Suprapubic skin (tissue), 4 donors: ENCODE measurements around the gene TMEM135. TPM values are rescaled to one million over a fixed set of nuclear protein-coding genes. Genes with fewer than 3 reads are reported as not detected.

ENCODE experiments used
- DNase-seq, 2 donors: peaks; one replicate each; pipeline ENCODE4 v3.0.0-alpha.2; 2019; ENCODE audit warnings: low spot score in 2 of 2
- H3K27ac ChIP-seq: fragments of 200-600 bp; sonication (generic); one replicate; pipeline ENCODE4 v1.5.1; 2019
- H3K27me3 ChIP-seq: fragments of 200-600 bp; sonication (generic); one replicate; pipeline ENCODE4 v1.5.1; 2019
- H3K36me3 ChIP-seq: fragments of 200-600 bp; sonication (generic); one replicate; pipeline ENCODE4 v1.5.1; 2019
- H3K4me1 ChIP-seq: fragments of 200-600 bp; sonication (generic); one replicate; pipeline ENCODE4 v1.5.1; 2019
- H3K4me3 ChIP-seq: fragments of 200-600 bp; sonication (generic); one replicate; pipeline ENCODE4 v1.5.1; 2019; ENCODE audit warnings: mild to moderate bottlenecking
- H3K9me3 ChIP-seq: fragments of 200-600 bp; sonication (generic); one replicate; pipeline ENCODE4 v1.5.1; 2019
- EP300 ChIP-seq: sonication (generic); formaldehyde crosslinking; IDR thresholded peaks from one replicate; pipeline ENCODE4 v1.6.1; 2017; ENCODE audit warnings: antibody characterized with exemption
- POLR2A ChIP-seq, 2 donors: fragments of 450-650 bp; IDR thresholded peaks; one replicate each; pipeline ENCODE4 v1.6.1; 2017; ENCODE audit warnings: antibody characterized with exemption in 2 of 2, mild to moderate bottlenecking in 2 of 2, moderate library complexity in 2 of 2
- POLR2AphosphoS5 ChIP-seq, 3 donors: sonication (generic); formaldehyde crosslinking; IDR thresholded peaks; one replicate each; pipeline ENCODE4 v1.6.1; 2017; ENCODE audit warnings: antibody characterized with exemption in 3 of 3
- WGBS: methylation state at CpG from one replicate; pipeline ENCODE4 v1.1.5; 2018; 5-methylcytosine and 5-hydroxymethylcytosine counted together
- total RNA-seq, 4 donors: library from RNA; depleted of rRNA; stranded (reverse); fragments of >200 nt; gene quantifications; one replicate each; pipeline ENCODE4 v1.1.0, GENCODE V29; 2016
- TF ChIP-seq, protein P1 (sequence below), 2 donors: fragments of 200-600 bp in 1 of 2; fragments of 450-650 bp in 1 of 2; sonication (generic) in 1 of 2; IDR thresholded peaks; one replicate each; pipeline ENCODE4 v1.5.1; 2016 to 2019; ENCODE audit warnings: antibody characterized with exemption in 2 of 2, mild to moderate bottlenecking in 1 of 2, moderate library complexity in 1 of 2

The TMEM135 gene
- total RNA-seq, 4 donors from 2014 or later, result 5.8 to 22.3 (median 11.0) TPM

DNA sequence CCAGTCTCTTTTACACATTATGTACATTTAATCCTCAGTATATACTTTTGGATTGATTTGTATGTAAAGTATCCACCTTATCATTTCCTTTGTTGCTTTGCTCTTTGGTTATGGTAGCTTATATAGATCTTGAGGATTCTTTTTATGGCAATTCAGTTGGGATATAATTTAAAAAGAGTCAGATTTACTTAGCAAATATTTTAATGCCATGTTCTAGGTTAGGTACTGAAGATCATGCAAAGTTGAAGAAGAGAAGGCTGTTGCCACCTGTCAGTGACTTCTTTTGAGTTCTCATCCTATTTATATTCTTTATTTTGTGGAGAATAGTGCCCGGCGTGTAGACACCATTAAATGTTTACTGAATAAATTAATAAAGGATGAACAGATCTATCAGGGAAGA is 279.7 kb downstream of the TMEM135 start:
- Histone ChIP-seq H3K36me3 (no peaks in the 10 kb centered on the region), H3K27me3 (no peaks in the 10 kb centered on the region), H3K4me3 (no peak overlapping the region), H3K4me1 (no peaks in the 10 kb centered on the region), H3K9me3 (no peaks in the 10 kb centered on the region), H3K27ac (no peak overlapping the region)
- WGBS, result 93% methylated on average over 2 of the region's 2 CpGs
- DNase-seq, result no peak
- TF ChIP-seq EP300, result no peak
- TF ChIP-seq, protein P1, sequence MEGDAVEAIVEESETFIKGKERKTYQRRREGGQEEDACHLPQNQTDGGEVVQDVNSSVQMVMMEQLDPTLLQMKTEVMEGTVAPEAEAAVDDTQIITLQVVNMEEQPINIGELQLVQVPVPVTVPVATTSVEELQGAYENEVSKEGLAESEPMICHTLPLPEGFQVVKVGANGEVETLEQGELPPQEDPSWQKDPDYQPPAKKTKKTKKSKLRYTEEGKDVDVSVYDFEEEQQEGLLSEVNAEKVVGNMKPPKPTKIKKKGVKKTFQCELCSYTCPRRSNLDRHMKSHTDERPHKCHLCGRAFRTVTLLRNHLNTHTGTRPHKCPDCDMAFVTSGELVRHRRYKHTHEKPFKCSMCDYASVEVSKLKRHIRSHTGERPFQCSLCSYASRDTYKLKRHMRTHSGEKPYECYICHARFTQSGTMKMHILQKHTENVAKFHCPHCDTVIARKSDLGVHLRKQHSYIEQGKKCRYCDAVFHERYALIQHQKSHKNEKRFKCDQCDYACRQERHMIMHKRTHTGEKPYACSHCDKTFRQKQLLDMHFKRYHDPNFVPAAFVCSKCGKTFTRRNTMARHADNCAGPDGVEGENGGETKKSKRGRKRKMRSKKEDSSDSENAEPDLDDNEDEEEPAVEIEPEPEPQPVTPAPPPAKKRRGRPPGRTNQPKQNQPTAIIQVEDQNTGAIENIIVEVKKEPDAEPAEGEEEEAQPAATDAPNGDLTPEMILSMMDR (IDR thresholded peaks at IDR 0.05), result no peak
- no peak for TF ChIP-seq POLR2A (IDR thresholded peaks at IDR 0.05)
- TF ChIP-seq POLR2AphosphoS5 (IDR thresholded peaks at IDR 0.05), result no peak

DNA sequence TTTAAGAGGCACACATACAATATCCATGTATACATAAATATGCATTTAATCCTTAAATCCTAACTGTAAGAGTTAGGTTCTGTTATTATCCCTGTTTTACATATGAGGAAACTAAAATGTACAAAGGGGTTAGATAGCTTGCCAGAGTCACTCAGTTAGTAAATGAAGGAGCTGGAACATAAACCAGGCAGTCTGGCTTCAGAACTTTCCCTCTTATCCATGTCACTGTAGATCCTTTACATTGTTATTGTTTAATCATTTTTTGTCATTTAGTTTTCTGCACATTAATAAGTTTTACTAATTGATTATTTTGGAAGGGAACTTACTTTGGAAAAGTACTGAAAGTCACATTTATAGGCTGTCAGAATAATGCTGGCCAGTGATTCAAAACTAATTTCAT is 282.4 kb downstream of the TMEM135 start:
- Histone ChIP-seq H3K36me3 (no peaks in the 10 kb centered on the region), H3K27me3 (no peaks in the 10 kb centered on the region), H3K4me3 (no peak overlapping the region), H3K4me1 (no peaks in the 10 kb centered on the region), H3K27ac (no peak overlapping the region), H3K9me3 (no peaks in the 10 kb centered on the region)
- TF ChIP-seq EP300 (no peak), POLR2AphosphoS5 (IDR thresholded peaks at IDR 0.05) (no peak), POLR2A (IDR thresholded peaks at IDR 0.05) (no peak)
- TF ChIP-seq, protein P1 (IDR thresholded peaks at IDR 0.05), result no peak
- DNase-seq, result no peak

DNA sequence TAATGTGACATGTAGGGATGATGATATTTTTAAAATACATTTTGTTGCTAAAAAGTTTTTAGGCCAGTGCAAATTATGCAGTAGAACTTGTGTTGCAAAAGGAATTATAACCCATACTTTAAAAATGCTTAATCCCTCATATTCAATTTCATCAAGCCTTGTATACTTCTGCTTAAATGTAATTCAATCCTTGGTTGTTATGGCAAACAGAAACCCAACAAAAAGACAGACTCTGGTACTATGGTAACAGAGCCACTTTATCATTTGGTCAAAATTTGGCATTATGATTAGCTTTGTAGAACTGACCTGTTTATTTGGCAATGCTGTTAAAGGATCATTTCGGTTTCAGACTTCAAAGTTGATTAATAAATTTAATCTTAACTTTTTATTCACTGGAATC is 284.8 kb downstream of the TMEM135 start:
- Histone ChIP-seq H3K27me3 (no peaks in the 10 kb centered on the region), H3K36me3 (peaks cover 1% of the 10 kb centered on the region), H3K4me3 (no peak overlapping the region), H3K27ac (no peak overlapping the region), H3K9me3 (no peaks in the 10 kb centered on the region), H3K4me1 (no peaks in the 10 kb centered on the region)
- TF ChIP-seq EP300 (no peak), POLR2A (IDR thresholded peaks at IDR 0.05) (no peak), POLR2AphosphoS5 (IDR thresholded peaks at IDR 0.05) (no peak)
- TF ChIP-seq, protein P1 (IDR thresholded peaks at IDR 0.05), result no peak
- WGBS, result 85% methylated on average over 1 of the region's 1 CpG
- no peak for DNase-seq

DNA sequence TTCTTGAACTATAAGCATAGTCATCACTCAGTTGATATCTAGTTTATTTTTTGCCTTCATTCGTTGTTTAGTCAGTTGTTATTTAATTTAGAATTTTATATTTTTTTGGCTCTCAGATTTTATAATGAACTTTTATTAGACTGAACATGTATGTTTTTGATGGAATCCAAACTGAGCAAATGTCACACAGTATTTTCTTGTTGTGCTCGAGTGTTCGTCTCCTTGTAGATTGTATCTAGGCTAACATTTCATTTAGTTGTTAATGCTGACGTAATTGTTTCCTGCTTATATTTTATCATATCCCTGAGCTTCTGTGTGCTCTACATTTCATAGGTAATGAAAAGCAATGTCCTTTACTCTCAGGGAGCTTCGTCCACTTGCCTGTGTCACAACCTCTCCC is 286.2 kb downstream of the TMEM135 start:
- no peak overlapping the region for H3K27ac ChIP-seq
- H3K9me3 ChIP-seq, result no peaks in the 10 kb centered on the region
- no peak for TF ChIP-seq POLR2A (IDR thresholded peaks at IDR 0.05)
- TF ChIP-seq POLR2AphosphoS5 (IDR thresholded peaks at IDR 0.05), result no peak
- no peak for TF ChIP-seq EP300
- TF ChIP-seq, protein P1 (IDR thresholded peaks at IDR 0.05), result no peak
- no peak for DNase-seq
- no peaks in the 10 kb centered on the region for H3K27me3 ChIP-seq
- no peaks in the 10 kb centered on the region for H3K4me1 ChIP-seq
- peaks cover 4% of the 10 kb centered on the region for H3K36me3 ChIP-seq
- H3K4me3 ChIP-seq, result no peak overlapping the region
- WGBS, result 87% methylated on average over 5 of the region's 5 CpGs

DNA sequence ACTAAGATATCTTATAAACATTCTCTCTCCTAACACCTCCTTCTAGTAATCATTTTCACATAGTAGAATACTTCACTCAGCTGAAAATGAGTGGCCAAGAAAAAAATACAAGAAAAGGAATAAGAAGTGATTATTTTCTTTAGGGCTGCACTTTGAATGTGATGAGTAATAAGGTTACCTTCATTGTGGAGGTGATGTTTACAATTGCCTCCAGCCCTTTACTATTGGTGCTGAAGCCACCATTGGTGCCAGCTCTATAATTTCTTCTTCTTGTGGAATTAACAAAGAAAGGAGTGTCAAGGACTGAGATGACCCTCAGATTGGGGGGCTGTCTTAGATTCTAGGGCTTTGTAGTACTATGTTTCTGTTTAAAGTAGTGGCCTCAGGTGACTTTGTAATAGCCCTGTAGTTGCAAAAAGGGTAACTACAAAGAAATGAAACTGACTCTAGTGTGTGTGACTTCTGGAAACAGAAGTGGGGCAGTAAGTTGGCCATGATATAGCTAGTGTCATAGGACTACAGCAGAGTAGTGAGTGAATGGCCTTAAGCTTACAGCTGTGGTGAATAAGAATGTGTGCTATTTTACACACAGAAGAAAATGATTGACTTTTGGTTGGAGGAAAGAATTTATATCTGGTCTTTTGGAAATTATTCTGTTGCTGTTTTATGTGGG is 287.2 kb downstream of the TMEM135 start:
- no peaks in the 10 kb centered on the region for H3K27me3 ChIP-seq
- H3K36me3 ChIP-seq, result peaks cover 4% of the 10 kb centered on the region
- no peak for DNase-seq
- H3K27ac ChIP-seq, result no peak overlapping the region
- TF ChIP-seq POLR2A (IDR thresholded peaks at IDR 0.05), result no peak
- TF ChIP-seq, protein P1 (IDR thresholded peaks at IDR 0.05), result no peak
- TF ChIP-seq POLR2AphosphoS5 (IDR thresholded peaks at IDR 0.05), result no peak
- TF ChIP-seq EP300, result no peak
- H3K4me3 ChIP-seq, result no peak overlapping the region
- H3K4me1 ChIP-seq, result peaks cover 3% of the 10 kb centered on the region
- H3K9me3 ChIP-seq, result no peaks in the 10 kb centered on the region
